WI38 (cell line): ENCODE measurements around the gene ADAM15.

Experiments
- H3K4me3 ChIP-seq: 2 replicates; pipeline ENCODE4 v1.5.1; 2011; ENCODE audit warnings: low read depth, mild to moderate bottlenecking, control low read depth, low read length
- TF ChIP-seq, protein P1 (sequence below): IDR thresholded peaks from 2 replicates; pipeline ENCODE4 v1.5.1; 2012; ENCODE audit warnings: low read depth, mild to moderate bottlenecking, control low read depth, low read length

The ADAM15 gene

DNA sequence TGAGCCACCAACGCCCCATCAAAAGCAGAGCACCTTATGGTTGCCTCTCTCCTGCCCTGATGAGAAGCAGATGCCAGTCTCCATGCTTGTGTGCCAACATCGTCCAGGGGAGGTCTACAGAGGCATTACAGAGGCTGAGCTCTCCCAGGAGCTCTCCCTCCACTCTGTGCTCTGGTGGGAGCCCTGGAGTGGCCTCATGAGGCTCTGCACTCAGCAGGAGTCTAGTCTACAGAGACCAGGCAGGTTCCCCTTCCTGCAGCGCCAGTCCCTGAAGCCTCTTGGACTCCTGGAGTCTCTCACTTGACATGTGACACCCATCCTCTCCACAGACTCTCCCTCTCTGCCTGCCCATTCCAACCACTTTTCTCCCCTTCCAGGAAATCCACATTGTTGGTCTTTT, 14.1 kb upstream of the ADAM15 start:
- H3K4me3 ChIP-seq: no peak overlapping the region
- TF ChIP-seq, protein P1, sequence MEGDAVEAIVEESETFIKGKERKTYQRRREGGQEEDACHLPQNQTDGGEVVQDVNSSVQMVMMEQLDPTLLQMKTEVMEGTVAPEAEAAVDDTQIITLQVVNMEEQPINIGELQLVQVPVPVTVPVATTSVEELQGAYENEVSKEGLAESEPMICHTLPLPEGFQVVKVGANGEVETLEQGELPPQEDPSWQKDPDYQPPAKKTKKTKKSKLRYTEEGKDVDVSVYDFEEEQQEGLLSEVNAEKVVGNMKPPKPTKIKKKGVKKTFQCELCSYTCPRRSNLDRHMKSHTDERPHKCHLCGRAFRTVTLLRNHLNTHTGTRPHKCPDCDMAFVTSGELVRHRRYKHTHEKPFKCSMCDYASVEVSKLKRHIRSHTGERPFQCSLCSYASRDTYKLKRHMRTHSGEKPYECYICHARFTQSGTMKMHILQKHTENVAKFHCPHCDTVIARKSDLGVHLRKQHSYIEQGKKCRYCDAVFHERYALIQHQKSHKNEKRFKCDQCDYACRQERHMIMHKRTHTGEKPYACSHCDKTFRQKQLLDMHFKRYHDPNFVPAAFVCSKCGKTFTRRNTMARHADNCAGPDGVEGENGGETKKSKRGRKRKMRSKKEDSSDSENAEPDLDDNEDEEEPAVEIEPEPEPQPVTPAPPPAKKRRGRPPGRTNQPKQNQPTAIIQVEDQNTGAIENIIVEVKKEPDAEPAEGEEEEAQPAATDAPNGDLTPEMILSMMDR: no peak

DNA sequence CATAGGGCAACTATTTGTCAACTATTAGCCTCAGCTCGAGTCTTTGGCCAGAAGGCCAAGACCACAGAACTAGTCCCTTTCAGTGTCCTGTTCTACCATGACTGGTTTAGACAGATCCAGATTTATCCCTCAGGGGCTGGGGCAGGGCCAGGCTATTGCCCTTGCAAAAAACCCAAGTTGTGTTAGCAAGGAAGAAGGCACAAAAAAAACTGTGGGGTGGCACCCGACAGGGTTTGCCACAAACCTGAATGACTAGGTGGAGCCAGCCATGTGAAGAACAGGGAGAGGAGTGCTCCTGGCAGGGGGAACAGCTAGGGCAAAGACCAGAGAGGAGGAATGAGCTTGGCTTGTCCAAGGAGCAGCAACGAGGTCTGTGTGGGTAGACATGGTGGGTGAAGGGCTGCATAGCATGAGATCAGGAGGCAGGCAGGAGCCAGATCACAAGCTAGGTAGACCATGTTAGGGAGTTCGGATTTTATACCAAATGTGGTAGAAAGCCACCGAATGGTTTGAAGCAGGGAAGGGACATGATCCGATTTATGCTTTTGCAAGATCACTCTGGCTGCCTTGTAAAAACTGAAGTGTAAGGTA, 13.2 kb upstream of the ADAM15 start:
- TF ChIP-seq, protein P1: no peak

DNA sequence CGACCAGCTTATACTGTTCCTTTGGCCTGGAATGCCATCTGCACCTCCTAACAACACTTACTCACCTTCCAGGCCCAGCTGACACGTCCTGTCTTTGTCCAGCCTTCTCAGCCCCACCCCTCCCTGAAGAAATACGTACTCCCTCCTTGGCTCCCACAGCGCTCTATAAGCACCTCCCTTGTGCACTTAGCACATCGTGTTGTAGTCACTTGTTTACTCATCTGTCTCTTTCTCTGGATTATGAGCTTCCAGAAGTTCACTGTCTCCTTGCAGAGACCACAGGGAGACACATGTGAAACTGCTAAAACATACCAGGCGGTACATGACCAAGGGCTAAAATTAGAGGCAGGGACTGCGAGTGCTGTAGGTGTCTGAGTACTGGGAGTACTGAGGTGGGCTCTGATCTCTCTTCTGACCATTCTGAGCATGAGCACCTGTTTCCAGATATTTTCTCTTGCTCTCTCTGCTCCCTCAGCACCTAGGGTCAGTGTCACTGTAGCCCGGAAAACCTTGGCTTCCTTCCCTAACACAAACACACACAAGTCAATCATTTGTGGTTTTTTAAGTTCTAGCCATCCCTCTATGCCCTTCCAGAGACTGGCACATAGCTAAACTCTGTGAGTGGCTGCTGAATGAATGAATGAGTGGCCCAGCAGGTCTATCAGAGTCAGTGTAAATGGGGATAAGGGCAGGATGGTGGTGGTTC, 12.4 kb upstream of the ADAM15 start:
- TF ChIP-seq, protein P1: no peak
- H3K4me3 ChIP-seq: no peak overlapping the region

More for the DNA sequence above, 13.2 kb upstream of the ADAM15 start:
- no peak overlapping the region for H3K4me3 ChIP-seq

DNA sequence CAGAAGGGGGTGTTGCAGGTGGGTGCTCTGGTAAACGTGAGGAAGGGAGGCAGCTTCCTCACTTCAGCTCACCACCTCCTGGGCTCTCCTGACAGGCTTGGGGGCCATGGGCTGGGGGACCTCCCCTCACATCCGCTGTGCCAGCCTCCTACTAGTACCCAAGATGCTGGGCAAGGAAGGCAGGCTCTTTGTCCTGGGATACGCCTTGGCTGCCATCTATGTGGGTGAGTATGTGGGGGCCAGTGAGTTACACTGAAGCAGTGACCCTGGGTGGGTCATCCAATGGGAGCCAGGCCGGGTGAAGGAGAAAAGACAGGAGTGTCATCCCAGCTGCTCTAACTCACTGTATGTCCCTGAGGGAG, 11.8 kb upstream of the ADAM15 start:
- TF ChIP-seq, protein P1: no peak
- H3K4me3 ChIP-seq: no peak overlapping the region

DNA sequence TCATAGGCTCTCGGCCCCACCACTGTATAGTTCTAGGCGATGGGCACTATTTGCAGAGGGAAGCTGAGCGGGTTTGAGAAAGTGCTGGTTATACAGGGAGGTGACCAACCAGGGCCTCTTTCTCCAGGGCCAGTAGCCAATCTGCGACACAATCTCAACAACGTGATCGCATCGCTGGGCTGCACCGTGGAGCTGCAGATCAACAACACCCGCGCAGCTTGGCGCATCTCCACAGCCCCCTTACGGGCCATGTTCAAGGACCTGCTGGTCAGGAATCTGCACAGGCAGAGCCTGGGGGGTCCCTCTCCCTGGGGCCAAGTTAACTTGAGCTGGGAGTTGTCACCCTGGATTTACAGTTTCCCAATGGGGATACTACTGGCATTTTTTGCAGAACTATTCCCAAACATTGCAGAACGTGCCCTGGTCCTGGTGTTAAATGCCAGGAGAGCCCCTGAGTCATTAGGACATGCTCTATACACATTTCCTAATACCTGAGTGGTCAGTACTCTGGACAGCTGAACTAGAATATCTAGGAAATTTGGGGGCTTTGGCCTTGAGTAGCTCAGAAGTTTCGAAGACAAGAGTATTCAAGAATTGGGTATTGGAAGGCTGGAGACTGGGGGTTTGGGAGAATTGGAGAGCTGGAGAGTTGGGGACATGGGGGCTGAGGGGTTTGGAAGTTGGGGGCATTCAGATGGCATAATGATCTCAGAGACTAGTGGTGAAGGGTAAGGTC, 10.6 kb upstream of the ADAM15 start:
- H3K4me3 ChIP-seq: no peak overlapping the region
- TF ChIP-seq, protein P1: no peak

DNA sequence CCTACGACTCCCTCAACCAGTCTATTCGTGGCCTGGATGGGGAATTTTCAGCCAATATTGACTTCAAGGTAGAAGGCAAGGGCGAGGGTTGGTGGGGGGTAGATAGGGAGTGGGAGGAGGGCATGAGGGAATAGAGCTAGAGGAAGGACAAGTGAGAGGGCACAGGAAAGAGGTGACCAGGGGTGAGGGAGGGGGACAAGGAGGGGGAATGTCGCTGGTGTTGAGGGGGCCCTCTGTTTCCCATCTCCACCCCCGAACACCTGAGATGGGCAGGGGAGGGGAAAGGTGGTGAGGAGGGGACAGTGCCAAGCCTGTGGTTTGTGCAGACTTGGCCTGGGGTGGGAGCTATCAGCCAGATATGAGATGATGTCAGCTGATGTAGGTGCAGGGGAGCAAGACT, 8.3 kb upstream of the ADAM15 start:
- H3K4me3 ChIP-seq: no peak overlapping the region
- TF ChIP-seq, protein P1: no peak

DNA sequence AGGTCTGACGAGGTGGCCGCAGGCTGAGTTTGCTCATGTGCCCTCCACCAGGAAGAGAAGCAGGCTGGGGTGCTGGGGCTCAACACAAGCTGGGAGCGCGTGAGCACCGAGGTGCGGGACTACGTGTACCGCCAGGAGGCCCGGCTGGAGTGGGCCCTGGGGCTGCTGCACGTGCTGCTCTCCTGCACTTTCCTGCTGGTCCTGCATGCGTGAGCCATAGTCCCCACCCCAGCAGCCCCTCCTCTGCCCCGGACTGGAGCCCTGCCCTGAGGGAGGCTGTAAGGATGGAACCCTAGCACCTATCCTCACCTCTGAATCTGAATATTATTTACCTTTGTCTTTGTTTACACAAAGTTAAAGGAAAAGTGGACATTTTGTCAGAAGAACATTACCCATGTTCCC, 7.8 kb upstream of the ADAM15 start:
- TF ChIP-seq, protein P1: no peak
- no peak overlapping the region for H3K4me3 ChIP-seq
